8988T (cell line): ENCODE data around the gene CDH22.
A peak's percentile ranks its signal among the peaks of the same experiment; 100 is the strongest.

Experiments used
- DNase-seq: peaks from one replicate; pipeline ENCODE4 v3.0.0; 2011

The CDH22 gene

GRCh38 chr20:46342451-46343347 lies 34.4 kb upstream of the CDH22 start:
- DNase-seq: no peak

- no peak for DNase-seq
These were observed 33.7 kb upstream of the CDH22 start for GRCh38 chr20:46342010-46342378.

- no peak for DNase-seq
These were observed 33.0 kb upstream of the CDH22 start for GRCh38 chr20:46341074-46342009.

DNA sequence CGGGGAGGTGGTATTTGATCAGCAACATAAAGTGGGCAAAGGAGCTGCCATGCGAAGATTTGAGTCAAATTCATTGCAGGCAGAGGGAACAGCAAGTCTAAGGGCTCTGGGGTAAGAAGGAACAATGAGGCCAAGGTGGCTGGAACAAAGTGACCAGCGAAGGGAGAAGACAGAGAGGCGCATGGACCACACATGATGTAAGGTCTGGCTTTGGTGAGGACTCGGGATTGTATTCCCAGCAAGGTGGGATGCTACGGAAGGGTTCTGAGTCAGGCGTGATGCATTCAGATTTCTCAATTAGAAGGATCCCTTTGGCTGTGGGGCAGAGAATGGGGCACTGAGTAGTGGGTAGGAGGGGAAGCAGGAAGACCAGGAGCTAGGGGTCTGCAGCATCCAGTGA lies 30.7 kb upstream of the CDH22 start:
- no peak for DNase-seq

GRCh38 chr20:46336735-46337134 lies 28.4 kb upstream of the CDH22 start:
- DNase-seq: no peak

DNA sequence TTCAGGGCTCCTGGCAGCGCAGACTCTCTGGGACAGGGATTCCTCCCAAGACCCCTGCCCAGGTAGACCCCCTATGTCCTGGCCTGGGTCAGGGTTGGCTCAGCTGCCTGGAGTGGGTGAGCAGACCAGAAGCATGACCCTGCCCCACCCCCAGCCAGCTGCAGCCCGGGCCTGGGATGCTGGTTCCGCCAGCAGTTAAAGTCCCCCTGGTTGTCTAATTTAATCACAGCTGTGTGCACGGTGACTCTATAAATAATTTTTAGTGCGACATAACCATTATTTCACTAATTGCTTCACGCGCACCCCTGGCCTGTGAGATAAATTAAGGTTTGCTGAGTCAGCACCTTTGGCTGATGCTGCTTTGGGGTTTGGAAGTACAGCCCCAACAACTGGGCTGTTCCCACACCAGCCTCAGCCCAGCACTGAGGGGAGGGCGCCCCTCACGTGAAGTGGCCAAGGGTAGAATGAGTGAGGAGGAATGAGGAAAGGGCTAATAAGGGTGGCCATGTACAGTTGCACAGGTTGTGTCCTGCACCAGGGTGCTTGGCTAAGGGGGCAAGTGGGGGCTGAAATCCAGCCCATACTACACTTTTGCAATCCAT lies 26.1 kb upstream of the CDH22 start:
- DNase-seq: no peak

- no peak for DNase-seq
These were observed 25.1 kb upstream of the CDH22 start for GRCh38 chr20:46333161-46333991.

DNA sequence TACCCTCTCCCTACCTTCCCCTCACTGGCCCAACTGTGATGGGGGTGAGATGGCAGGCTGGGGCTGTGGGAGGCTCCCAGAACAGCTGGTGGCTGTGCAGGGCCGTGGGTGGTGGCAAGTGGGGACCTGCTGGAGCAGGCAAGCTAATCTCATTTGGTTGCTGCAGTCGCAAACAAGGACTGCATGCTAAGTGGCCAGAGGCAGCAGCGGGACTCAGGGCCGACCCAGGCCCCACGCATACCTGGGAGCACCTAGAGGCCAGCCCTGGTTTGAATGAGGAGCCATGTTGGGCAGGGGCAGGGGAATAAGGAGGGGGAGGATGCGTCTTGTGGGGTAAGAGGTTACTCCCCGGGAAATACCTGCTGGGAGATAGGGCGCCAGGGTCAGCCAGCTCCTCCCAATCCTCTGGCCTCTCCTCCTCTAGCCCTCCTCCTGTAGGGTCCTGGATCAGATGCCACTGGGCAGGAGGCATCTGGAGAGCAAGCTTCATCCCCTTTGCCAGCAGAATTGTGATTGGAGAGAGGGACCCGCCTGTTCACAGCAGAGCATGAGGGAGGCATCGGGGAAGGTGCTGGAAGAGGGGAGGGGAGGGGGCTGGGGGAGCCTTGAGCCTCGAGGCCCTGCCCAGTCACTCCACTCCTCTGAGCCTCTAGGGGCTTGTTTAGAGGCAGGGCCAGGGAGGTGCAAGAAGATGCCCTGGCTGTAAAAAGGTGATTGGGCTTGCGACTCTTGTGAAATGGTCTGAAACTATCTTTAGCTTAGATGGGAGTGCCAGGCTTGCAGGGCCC lies 24.3 kb upstream of the CDH22 start:
- no peak for DNase-seq

- DNase-seq: no peak
These were observed 23.5 kb upstream of the CDH22 start for GRCh38 chr20:46331611-46332361.

DNA sequence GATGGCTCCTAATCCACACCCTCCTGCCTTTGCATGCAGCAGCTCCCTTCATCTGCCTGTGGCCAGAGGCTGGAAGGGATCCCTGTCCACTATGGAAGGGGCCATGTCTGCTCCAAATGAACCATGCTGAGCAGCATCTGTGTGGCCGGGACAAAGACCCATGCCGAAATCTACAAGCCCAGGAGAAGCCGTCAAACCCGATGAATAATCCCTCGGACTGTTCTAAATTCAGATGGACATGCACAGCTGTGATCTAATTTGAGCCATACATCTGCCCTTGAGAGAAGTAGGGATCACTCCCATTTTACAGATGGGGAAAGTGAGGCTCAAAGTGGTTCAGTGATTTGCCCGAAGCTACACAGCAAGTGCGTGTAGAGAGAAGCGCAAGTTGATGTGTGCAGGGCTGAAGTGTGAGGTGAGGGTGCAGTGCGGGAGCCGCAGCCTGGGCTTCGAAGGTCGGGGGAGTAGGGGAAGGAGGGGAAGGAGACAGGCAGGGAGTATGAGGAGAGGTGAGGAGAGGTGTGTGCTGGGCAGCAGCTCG lies 22.6 kb upstream of the CDH22 start:
- DNase-seq: no peak

- no peak for DNase-seq
These were observed 21.9 kb upstream of the CDH22 start for GRCh38 chr20:46330072-46330763.

GRCh38 chr20:46328200-46328882 lies 20.0 kb upstream of the CDH22 start:
- no peak for DNase-seq

DNA sequence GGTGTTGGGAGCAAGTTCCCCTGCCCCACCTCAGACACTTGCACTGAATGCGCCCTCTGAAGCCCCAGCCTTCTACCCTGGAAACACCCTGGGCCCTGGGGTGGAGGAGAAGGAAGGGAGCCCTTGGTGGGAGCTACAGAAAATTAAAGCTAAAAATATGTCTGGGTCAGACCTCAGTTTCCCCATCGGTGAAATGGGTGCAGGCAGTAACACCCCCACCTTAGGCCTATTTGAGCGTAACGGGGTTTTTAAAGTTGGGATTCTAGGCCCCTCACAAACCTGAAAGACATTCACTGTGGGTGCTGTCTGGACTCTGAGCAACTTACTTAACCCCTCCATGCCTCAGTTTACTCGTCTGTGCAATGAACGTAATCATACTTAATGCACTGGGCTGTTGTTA lies 19.3 kb upstream of the CDH22 start:
- DNase-seq: no peak

- no peak for DNase-seq
These were observed 17.5 kb upstream of the CDH22 start for GRCh38 chr20:46325789-46326188.

- DNase-seq: peak; percentile 49
These were observed 16.8 kb upstream of the CDH22 start for GRCh38 chr20:46324960-46325703.

DNA sequence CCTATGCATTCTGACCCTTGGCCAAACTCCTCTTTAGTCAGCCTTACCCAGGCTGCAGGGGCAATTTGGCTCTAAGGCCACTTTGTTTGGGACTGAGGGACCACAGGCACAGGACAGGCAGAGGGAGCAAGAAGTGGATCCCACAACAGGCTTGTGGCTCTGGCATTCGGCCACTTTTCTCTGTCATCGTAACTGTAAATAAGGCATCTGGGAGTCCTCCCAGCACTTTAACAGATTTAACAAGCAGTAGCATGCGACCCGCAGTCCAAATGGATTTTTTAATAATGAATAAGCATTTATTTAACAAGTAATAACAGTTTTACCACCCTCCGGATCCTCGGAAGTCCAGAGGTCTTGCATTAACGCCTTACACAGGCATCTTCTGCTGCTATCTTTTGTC lies 16.1 kb upstream of the CDH22 start:
- DNase-seq: no peak

GRCh38 chr20:46323557-46323956 lies 15.3 kb upstream of the CDH22 start:
- DNase-seq: no peak

DNA sequence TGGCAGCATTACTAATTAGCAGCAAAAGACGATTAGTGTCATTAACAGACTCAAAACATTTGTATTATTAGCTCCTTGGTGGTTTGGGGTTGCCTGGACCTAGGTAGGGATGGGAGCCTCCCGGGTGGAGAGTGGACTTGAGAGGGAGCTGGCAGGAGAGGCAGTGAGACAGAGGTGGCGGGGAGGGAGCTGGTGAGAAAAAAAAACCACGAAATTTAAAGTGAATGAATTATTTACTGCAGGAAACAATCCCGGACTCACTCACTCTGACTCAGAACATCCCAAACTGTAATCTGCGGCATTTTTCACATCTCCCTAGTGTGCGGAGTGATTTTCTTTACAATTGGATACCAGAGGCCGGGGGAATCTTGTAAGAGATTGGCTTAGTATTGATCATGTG lies 14.3 kb upstream of the CDH22 start:
- no peak for DNase-seq
